EH (cell line): ENCODE data around the gene TLDC2.
"Not testable (repeated sequence)": the region's sequence is repeated elsewhere in the genome, so short reads cannot be mapped to it uniquely, and the experiment has no call there.

Source experiments
- DNase-seq: peaks from one replicate; pipeline ENCODE4 v3.0.0-alpha.2; 2015; ENCODE audit warnings: low read depth

The TLDC2 gene

DNA sequence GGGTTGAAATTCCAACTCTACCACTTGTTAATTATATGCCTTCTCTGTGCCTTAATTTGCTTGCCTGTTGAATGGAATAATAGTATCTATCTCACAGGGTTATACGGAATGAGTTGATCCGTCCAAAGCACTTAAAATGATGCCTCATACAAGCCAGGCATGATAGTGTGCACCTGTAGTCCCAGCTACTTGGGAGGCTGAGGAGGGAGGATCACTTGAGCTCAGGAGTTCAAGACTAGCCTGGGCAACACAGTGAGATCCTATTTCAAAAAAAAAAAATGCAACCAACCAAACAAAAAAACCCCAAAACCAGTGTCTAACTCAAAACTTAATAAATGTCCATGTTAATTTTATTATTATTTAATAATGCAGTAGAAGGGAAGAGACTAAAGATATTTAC, 40.3 kb downstream of the TLDC2 start:
- DNase-seq = no peak

DNA sequence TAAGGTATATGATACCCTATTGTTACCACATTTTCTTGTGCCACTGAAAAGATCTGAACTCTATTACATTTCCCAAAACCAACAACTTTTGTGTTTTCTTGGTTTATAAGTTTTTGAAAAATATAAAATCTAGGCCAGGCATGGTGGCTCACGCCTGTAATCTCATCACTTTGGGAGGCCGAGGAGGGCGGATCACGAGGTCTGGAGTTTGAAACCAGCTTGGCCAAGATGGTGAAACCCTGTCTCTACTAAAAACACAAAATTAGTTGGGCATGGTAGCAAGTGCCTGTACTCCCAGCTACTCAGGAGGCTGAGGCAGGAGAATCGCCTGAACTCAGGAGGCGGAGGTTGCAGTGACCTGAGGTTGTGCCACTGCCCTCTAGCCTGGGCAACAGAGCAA, 41.3 kb downstream of the TLDC2 start:
- DNase-seq = no peak

DNA sequence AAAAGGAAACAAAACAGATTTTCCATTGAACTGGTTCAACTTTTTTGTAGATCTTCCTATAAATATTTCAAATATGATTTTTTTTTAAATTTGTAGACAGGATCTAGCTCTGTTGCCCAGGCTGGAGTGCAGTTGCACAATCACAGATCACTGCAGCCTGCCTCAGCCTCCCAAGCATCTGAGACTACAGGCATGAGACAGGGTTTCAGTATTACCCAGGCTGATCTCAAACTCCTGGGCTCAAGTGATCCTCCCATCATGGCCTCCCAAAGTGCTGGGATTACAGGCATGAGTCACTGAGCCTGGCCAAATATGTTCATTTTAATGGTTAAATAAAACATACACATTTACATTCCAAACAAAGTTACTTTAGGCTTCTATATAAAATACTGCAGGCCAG, 42.0 kb downstream of the TLDC2 start:
- peak; percentile 28 for DNase-seq

DNA sequence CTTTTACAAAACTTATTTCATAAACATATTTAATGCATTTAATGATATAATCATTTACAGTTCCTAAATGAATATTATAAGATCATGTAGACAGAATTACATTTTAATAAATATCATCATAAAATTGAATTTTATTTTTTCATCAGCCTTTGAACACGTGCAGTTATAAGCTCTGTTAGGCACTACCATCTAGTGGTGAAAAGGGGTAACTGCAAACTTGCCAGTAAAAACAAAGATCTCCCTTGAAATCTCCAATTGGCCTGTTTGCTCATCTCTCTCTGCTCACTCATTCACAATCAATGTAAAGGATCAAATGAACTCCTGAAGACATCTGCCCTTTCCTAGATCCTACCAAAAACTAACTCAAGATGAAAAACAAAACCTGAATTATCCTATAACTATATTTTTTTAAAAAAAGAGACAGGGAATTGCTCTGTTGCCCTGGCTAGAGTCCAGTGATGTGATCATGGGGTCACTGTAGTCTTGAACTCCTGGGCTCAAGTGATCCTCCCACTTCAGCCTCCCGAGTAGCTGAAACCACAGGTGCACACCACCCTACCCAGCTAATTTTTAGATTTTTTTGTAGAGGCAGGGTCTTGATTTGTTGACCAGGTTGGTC, 43.9 kb downstream of the TLDC2 start:
- peak; percentile 70 for DNase-seq

DNA sequence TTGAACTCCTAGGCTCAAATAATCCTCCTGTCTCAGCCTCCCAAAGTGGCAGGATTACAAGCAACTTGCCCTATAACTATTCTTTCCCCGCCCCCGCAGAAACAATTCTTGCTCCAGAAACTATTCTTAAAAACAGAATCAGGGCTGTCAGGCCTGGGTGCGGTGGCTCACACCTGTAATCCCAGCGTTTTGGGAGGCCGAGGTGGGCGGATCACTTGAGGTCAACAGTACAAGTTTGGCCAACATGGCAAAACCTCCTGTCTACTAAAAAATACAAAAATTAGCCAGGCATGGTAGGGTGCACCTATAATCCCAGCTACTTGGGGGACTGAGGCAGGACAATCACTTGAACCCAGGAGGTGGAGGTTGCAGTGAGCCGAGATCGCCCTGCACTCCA, 44.4 kb downstream of the TLDC2 start:
- no peak for DNase-seq

DNA sequence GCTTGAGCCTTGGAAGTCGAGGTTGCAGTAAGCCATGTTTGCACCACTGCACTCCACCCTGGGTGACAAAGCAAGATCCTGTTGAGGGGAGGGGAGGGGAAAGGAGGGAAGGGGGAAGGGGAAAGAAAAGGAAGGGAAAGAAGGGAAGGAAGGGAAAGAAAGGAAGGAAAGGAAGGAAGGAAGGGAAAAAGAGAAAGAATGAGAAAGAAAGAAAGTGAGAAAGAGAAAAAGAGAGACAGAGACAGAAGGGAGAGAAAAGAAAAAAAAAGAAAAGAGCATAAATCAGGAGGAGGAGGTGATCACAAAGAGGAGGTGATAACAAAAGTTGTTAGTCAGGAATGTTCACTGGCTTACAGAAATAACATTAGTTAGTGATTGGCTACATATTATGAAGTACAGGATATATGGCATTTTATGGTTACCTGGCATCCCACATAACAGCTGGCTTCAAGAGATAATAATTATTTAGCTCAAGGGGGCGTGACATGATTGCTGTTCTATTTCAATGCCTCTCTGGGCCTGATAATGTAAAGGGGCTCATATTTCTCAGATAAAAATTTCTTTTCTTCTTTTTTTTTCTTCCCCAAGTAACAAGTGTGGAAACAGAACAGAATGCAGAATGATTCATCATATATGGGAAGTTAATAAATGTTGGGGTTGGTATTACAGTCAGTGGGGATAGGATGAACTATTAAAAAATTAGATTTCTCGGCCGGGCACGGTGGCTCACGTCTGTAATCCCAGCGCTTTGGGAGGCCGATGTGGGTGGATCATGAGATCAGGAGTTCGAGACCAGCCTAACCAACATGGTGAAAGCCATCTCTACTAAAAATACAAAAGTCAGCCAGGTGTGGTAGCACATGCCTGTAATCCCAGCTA, 48.5 kb downstream of the TLDC2 start:
- DNase-seq = no peak

DNA sequence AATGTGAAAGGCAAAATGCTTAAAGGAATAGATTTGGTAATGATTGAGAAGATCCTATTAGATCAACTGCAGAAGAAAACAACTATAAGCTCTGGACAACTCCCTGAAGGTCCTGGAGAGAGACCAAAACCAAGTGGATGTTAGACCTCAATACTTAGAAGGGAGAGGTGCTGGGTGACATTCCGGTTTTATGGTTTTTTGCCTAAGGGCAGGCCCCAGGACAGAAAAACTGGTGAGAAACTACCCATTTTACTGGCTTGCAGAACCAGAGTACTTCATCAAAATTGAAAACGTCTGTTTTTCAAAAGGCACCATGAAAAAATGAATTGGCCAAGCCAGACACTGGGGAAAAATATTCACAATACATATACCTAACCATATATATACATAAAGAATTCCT, 49.3 kb downstream of the TLDC2 start:
- peak; percentile 42 for DNase-seq

DNA sequence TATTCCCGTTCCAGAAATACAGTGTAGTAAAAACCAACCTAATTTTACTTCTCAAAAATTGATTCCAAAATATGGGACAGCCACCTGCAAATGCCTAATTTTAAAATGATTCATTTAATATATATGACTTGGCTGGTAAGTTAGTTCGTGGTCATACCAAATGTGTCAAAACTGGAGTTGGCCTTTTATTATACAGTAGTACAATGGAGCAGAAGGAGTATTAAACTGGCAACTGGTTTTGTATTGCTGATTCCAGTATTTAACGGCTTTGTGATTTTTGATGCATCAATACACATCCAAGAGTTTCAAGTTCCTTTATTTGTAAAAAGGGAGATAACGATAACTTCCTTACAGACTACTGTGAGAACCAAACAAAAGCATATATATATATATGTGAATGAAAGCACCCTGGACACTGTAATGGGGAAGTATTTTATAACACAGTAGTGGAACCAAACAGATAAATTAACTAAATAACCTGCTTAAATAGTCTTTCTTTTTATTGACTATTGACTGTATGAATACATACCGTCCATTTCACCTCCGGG, 50.8 kb downstream of the TLDC2 start:
- DNase-seq = no peak

DNA sequence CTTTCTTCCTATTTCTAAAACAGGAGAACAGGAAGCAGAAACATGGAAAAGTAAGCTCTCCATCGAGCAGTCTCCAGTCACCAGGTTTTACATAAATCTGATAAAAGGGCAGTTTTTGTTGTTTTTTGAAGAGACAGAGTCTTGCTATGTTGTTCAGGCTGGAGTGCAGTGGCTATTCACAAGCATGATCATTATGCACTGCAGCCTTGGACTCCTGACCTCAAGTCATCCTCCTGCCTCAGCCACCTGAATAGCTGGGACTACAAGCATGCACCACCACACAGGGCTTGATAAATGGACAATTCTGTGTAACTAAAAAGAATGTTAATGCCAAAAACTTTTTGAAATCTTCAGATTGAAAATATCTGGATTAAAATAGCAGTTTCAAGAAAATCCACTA, 51.8 kb downstream of the TLDC2 start:
- DNase-seq = no peak

DNA sequence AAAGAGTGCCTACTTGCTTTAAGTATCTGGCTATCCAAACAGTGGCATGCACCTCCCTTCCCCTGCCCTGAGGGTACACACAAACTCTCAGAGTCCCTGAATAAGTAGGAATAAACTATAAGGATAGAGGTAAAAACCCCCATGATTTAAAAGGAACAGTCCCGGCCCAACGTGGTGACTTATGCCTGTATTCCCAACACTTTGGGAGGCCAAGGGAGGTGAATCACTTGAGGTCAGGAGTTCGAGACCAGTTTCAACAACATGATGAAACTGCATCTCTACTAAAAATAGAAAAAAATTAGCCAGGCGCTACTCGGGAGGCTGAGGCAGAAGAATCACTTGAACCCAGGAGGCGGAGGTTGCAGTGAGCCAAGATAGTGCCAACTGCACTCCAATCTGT, 53.4 kb downstream of the TLDC2 start:
- peak; percentile 74 for DNase-seq

DNA sequence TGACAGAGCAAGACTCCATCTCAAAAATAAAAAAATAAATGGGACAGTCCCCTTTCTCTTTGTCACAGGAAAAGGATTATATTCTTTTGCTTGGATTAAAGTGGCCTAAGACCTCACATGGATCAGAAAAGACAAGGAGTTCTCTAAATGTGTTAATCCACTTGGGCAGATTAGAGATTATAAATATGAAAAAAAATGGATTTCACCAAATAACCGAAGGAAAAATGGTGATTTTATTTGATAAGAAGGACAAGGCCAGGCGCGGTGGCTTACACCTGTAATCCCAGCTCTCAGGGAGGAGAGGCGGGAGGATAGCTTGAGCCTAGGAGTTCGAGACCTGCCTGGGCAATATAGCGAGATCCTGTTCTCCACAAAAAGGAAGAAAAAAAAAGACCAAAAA, 53.8 kb downstream of the TLDC2 start:
- DNase-seq = no peak

DNA sequence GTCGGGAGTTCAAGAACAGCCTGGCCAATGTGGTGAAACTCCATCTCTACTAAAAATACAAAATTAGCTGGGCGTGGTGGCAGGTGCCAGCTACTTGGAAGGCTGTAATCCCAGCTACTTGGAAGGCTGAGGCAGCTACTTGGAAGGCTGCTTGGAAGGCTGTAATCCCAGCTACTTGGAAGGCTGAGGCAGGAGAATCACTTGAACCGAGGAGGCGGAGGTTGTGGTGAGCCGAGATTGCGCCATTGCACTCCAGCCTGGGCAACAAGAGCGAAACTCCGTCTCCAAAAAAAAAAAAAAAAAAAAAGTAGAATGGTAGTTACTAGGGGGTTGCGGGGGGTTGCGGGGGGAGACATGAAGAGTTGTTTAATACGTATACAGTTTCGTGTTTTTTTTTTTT, 56.1 kb downstream of the TLDC2 start:
- not testable (repeated sequence) for DNase-seq

DNA sequence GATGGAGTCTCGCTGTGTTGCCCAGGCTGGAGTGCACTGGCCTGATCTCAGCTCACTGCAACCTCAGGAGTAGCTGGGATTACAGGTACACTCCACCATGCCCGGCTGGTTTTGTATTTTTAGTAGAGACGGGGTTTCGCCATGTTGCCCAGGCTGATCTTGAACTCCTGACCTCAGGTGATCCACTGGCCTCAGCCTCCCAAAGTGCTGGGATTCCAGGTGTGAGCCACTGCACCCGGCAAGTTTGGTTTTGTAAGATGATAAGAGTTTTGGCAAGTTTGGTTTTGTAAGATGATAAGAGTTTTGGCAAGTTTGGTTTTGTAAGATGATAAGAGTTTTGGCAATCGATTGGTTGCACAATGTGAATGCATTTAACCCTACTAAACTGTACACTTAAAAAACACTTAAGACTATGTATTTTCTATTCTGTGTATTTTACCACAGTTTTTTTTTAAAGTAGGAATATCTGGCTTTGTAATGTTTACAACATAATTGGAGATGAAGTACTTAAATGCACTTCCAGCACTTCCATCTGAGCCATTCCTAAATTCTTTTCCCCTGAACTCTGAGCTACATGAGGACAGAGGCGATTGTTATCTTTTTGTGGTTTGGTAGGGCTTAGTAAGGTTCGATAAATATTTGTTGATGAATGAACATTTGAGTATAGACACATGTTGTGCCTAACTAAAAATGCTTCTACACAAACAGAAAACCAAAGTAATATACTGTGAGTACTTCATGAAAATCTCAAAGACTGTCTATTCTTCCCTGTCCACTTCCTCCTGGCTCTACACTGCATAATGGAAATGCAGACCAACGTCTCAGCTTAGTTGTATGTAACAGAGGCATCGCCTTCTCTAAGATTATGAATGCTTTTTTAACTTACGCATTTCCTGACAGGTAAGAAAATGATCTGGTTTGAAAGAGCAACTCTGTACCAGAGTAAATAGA, 56.8 kb downstream of the TLDC2 start:
- DNase-seq = peak; percentile 73

DNA sequence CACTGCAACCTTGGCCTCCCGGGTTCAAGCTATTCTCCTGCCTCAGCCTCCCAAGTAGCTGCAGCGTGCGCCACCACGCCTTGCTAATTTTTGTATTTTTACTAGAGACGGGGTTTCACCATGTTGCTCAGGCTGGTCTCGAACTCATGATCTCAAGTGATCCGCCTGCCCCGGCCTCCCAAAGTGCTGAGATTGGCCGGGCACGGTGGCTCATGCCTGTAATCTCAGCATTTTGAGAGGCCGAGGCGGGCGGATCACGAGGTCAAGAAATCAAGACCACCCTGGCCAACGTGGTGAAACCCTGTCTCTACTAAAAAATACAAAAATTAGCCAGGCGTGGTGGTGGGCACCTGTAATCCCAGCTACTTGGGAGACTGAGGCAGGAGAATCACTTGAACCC, 57.6 kb downstream of the TLDC2 start:
- DNase-seq = not testable (repeated sequence)

DNA sequence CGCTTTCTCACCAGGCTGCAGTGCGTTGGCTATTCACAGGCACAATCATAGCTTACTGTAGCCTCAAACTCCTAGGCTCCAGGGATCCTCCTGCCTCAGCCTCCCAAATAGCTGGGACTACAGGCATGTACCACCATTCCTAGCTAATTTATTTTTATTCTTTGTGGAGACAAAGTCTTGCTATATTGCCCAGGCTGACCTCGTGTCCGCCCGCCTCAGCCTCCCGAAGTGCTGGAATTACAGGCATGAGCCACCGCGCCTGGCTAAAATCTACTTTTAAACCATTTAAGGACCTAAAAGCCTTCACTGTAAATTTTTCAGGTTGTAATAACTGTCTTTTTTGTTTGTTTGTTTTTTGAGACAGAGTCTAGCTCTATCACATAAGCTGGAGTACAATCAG, 60.4 kb downstream of the TLDC2 start:
- no peak for DNase-seq

DNA sequence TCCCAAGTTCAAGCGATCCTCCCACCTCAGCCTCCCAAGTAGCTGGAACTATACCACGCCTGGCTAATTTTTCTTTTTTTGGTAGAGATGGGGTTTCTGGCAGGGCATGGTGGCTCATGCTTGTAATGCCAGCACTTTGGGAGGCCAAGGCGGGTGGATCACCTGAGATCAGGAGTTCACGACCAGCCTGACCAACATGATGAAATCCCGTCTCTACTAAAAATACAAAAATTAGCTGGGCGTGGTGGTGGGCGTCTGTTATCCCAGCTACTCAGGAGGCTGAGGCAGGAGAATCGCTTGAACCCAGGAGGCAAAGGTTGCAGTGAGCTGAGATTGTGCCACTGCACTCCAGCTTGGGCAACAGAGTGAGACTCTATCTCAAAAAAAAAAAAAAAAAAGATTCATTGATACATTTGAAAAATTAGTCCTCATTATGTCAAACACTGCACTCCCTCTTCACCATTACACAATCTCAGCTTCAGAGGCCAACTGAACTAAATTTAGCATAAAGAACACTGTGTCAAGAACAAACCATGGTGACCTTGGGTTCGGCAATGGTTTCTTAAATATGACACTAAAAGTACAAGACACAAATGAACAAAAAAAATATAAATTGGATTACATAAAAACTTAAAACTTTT, 60.9 kb downstream of the TLDC2 start:
- not testable (repeated sequence) for DNase-seq

DNA sequence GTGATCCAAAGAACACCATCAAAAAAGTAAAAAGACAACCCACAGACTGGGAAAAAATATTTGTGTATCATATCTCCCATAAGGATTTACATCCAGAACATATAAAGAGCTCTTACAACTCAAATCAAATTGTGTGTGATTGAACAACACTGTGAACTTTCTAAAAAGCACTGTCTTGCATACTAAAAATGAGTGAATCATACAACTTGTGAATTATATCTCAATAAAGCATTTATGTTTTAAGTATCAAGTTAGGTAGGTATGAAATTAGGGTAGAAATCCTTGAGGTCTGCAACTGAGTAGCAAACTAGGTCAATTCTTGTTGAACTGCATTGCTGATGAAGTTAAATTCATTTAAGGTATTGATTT, 61.4 kb downstream of the TLDC2 start:
- no peak for DNase-seq

DNA sequence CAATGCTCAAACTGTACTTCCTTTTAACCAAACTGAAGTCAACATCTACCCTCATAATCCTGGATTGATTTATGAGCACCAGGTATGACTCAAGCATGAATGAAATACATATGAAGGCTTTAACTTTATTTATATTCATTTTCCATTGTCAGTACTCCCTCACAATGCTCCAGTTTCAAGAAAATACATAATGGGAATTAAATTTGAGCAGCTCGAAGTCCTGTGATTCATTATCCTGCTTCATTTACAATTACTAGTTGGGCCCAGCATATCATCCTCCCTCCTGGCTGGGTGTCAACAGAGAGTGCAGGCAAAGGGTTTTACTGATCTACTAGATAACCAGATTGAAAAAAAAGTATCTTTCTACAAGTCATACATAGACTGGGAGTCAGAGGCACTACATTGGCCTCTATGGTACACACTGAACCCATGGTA, 65.5 kb downstream of the TLDC2 start:
- DNase-seq = peak; percentile 45
